Testis (tissue), 3 donors: ENCODE results near the gene ATP2B2. TPM values are rescaled to one million over a fixed set of nuclear protein-coding genes. Genes with fewer than 3 reads are reported as not detected.

Source experiments
- DNase-seq: peaks from one replicate; pipeline ENCODE4 v3.0.0-alpha.2; 2019
- H3K27ac ChIP-seq, 2 donors: fragments of 200-600 bp; sonication (generic); one replicate each; pipeline ENCODE4 v1.5.1; 2019
- H3K27me3 ChIP-seq: fragments of 200-600 bp; sonication (generic); one replicate; pipeline ENCODE4 v1.5.1; 2019
- H3K36me3 ChIP-seq: fragments of 200-600 bp; sonication (generic); one replicate; pipeline ENCODE4 v1.5.1; 2017; ENCODE audit warnings: low read depth; ENCODE audit errors: missing control alignments
- H3K4me1 ChIP-seq: fragments of 200-600 bp; sonication (generic); one replicate; pipeline ENCODE4 v1.5.1; 2019
- H3K4me3 ChIP-seq, 2 donors: fragments of 200-600 bp; sonication (generic); one replicate each; pipeline ENCODE4 v1.5.1; 2017 to 2019
- H3K9me3 ChIP-seq: fragments of 200-600 bp; sonication (generic); one replicate; pipeline ENCODE4 v1.5.1; 2017
- CTCF ChIP-seq, 3 experiments: fragments of 450-650 bp in 2 of 3; fragments of 200-600 bp in 1 of 3; sonication (generic) in 1 of 3; IDR thresholded peaks; one replicate each; pipeline ENCODE4 v1.5.1; 2016 to 2019; ENCODE audit warnings: antibody characterized with exemption in 3 of 3, mild to moderate bottlenecking in 2 of 3, moderate library complexity in 1 of 3
- POLR2A ChIP-seq: fragments of 450-650 bp; IDR thresholded peaks from one replicate; pipeline ENCODE4 v1.6.1; 2017; ENCODE audit warnings: antibody characterized with exemption, mild to moderate bottlenecking, moderate library complexity
- WGBS, 2 donors: methylation state at CpG; one replicate each; pipeline ENCODE4 v1.1.5; 2018; 5-methylcytosine and 5-hydroxymethylcytosine counted together
- intact Hi-C: fragments of 100-400 bp; cut with DNase I; formaldehyde crosslinking; loops from one replicate; pipeline ENCODE4 v1.15.1; 2023; ENCODE audit warnings: low total_unique reads
- polyA plus RNA-seq: library from polyadenylated mRNA; stranded (reverse); fragments of 350-450 nt; fragmentation: Illumina TruSeq; extraction: RNeasy Lipid Tissue Mini Kit (QIAGEN cat#74804); gene quantifications from one replicate; pipeline ENCODE4 v1.2.3, GENCODE V29; 2014; ENCODE audit warnings: low read depth, low replicate concordance; ENCODE audit not compliant: insufficient read depth
- total RNA-seq, 2 donors: library from RNA; depleted of rRNA; stranded (reverse); fragments of >200 nt; gene quantifications; one replicate each; pipeline ENCODE4 v1.2.3, GENCODE V29; 2016

ATP2B2 gene
- total and polyA plus RNA-seq, 3 donors from 2014 or later: 1.1 to 2.9 (median 1.8) TPM

GRCh38 chr3:10438902-10439610 is 66.3 kb downstream of the ATP2B2 start:
- no peaks in the 10 kb centered on the region for H3K36me3 ChIP-seq
- H3K4me1 ChIP-seq: no peaks in the 10 kb centered on the region
- no peaks in the 10 kb centered on the region for H3K9me3 ChIP-seq
- DNase-seq: no peak
- TF ChIP-seq POLR2A: no peak
- TF ChIP-seq CTCF (IDR thresholded peaks at IDR 0.05): no peak
- H3K27ac ChIP-seq: no peak overlapping the region
- intact Hi-C loops: no loop called here
- no peaks in the 10 kb centered on the region for H3K27me3 ChIP-seq
- 85 to 93% methylated on average over 5 to 8 of the region's 8 CpGs for WGBS, 2 donors
- no peak overlapping the region for H3K4me3 ChIP-seq

- Histone ChIP-seq H3K27me3 (no peaks in the 10 kb centered on the region), H3K27ac (no peak overlapping the region), H3K4me3 (no peak overlapping the region), H3K9me3 (no peaks in the 10 kb centered on the region), H3K36me3 (no peaks in the 10 kb centered on the region), H3K4me1 (no peaks in the 10 kb centered on the region)
- intact Hi-C loops: no loop called here
- 64 to 66% methylated on average over 16 of the region's 16 CpGs for whole genome bisulfite sequencing, 2 donors
- no peak for DNase-seq
- TF ChIP-seq POLR2A (no peak), CTCF (IDR thresholded peaks at IDR 0.05) (no peak)
Measured at GRCh38 chr3:10437995-10438901, 67.1 kb downstream of the ATP2B2 start.

- Histone ChIP-seq H3K27me3 (no peaks in the 10 kb centered on the region), H3K9me3 (no peaks in the 10 kb centered on the region), H3K27ac (no peak overlapping the region), H3K4me3 (no peak overlapping the region), H3K36me3 (no peaks in the 10 kb centered on the region), H3K4me1 (no peaks in the 10 kb centered on the region)
- intact Hi-C loops: no loop called here
- no peak for DNase-seq
- TF ChIP-seq POLR2A (no peak), CTCF (IDR thresholded peaks at IDR 0.05) (no peak)
- WGBS, 2 donors: 83 to 91% methylated on average over 7 of the region's 7 CpGs
Measured at GRCh38 chr3:10437272-10437994, 68.0 kb downstream of the ATP2B2 start.

- H3K4me3 ChIP-seq: no peak overlapping the region
- WGBS, 2 donors: 92% methylated on average over 3 of the region's 3 CpGs
- intact Hi-C loops: no loop called here
- no peak for DNase-seq
- H3K4me1 ChIP-seq: no peaks in the 10 kb centered on the region
- H3K9me3 ChIP-seq: no peaks in the 10 kb centered on the region
- no peak overlapping the region for H3K27ac ChIP-seq
- H3K27me3 ChIP-seq: no peaks in the 10 kb centered on the region
- H3K36me3 ChIP-seq: no peaks in the 10 kb centered on the region
- TF ChIP-seq CTCF (IDR thresholded peaks at IDR 0.05) (no peak), POLR2A (no peak)
Measured at GRCh38 chr3:10435850-10436249, 69.5 kb downstream of the ATP2B2 start.
